Ovary (tissue), 9 donors: ENCODE results near the gene PTPRN2. TPM values are rescaled to one million over a fixed set of nuclear protein-coding genes. Genes with fewer than 3 reads are reported as not detected.

Experiments used
- DNase-seq, 5 donors: peaks; one replicate each; pipeline ENCODE4 v3.0.0-alpha.2; 2019 to 2020
- H3K27ac ChIP-seq, 2 donors: fragments of 200-600 bp; one replicate each; pipeline versions ENCODE4 v1.5.1 to v1.8.0; 2019 to 2022
- H3K27me3 ChIP-seq: fragments of 200-600 bp; one replicate; pipeline ENCODE4 v1.8.0; 2022
- H3K36me3 ChIP-seq: fragments of 200-600 bp; sonication (generic); one replicate; pipeline ENCODE4 v1.5.1; 2019
- H3K4me1 ChIP-seq: one replicate; pipeline ENCODE4 v1.8.1; 2013; ENCODE audit warnings: mild to moderate bottlenecking, moderate library complexity; ENCODE audit not compliant: insufficient read depth
- H3K4me3 ChIP-seq: fragments of 200-600 bp; sonication (generic); one replicate; pipeline ENCODE4 v1.5.1; 2017
- H3K9me3 ChIP-seq, 2 donors: fragments of 200-600 bp in 1 of 2; sonication (generic) in 1 of 2; one replicate each; pipeline versions ENCODE4 v1.5.1 to v1.8.1; 2013 to 2019; ENCODE audit warnings: mild to moderate bottlenecking in 1 of 2, moderate library complexity in 1 of 2
- CTCF ChIP-seq, 3 donors: fragments of 450-650 bp in 2 of 3; fragments of 200-600 bp in 1 of 3; IDR thresholded peaks; one replicate each; pipeline versions ENCODE4 v1.5.1 to v1.8.0; 2016 to 2022; ENCODE audit warnings: antibody characterized with exemption in 3 of 3, mild to moderate bottlenecking in 1 of 3
- EP300 ChIP-seq: sonication (generic); formaldehyde crosslinking; IDR thresholded peaks from one replicate; pipeline ENCODE4 v1.6.1; 2017; ENCODE audit warnings: antibody characterized with exemption
- POLR2A ChIP-seq: fragments of 450-650 bp; IDR thresholded peaks from one replicate; pipeline ENCODE4 v1.6.1; 2017; ENCODE audit warnings: antibody characterized with exemption, mild to moderate bottlenecking, moderate library complexity
- whole genome bisulfite sequencing, 3 donors: extraction: QIAGEN DNeasy Blood & Tissue Kit in 1 of 3; methylation state at CpG; one replicate each; pipeline versions ENCODE4 v1.1.5 to v1.1.7; 2013 to 2017; 5-methylcytosine and 5-hydroxymethylcytosine counted together
- intact Hi-C, 4 donors: fragments of 100-400 bp; cut with DNase I; formaldehyde crosslinking; loops; one replicate each; pipeline versions ENCODE4 v1.11.0 to v1.15.1; 2022 to 2023
- polyA plus RNA-seq, 2 donors: library from polyadenylated mRNA; stranded (reverse); fragments of 200-250 nt in 1 of 2; fragments of 350-450 nt in 1 of 2; fragmentation: Illumina TruSeq in 1 of 2; extraction: RNeasy Lipid Tissue Mini Kit (QIAGEN cat#74804) in 1 of 2; gene quantifications; one replicate each; pipeline ENCODE4 v1.2.3, GENCODE V29; 2013 to 2014
- total RNA-seq, 7 donors: library from RNA; depleted of rRNA in 2 of 7; stranded (reverse); fragments of >200 nt in 2 of 7; fragmentation: NEBNext Ultra II Directional in 3 of 7; extraction: Animal tissue kit (Norgen Biotek cat#: 25700) in 3 of 7; gene quantifications; one replicate each; pipeline versions ENCODE4 v1.1.0 to v1.2.4, GENCODE V29; 2016 to 2023
- donor health status: DM: no; HTN: no; CAD: no; lungs with moderate emphysema.
- donor health status: DM: no; HTN: no; CAD: no.
- donor health status: Bipolar disorder and iron deficiency.
- donor health status: DM: yes; HTN: yes; CAD: no.
- donor health status: DM: no; HTN: no; CAD: no.
- donor health status: DM: yes; HTN: yes; CAD: no.

Gene PTPRN2
- total and polyA plus RNA-seq, 9 donors, result 3.5 to 11.1 (median 5.9) TPM

GRCh38 chr7:157952841-157953645, 634.6 kb downstream of the PTPRN2 start:
- TF ChIP-seq EP300, result no peak
- no peak for TF ChIP-seq CTCF (IDR thresholded peaks at IDR 0.05)
- no peak for TF ChIP-seq POLR2A
- 81 to 86% (median 86%) methylated on average over 24 to 25 of the region's 25 CpGs for WGBS, 3 donors
- no peak overlapping the region for H3K27ac ChIP-seq
- no peaks in the 10 kb centered on the region for H3K27me3 ChIP-seq
- no peak overlapping the region for H3K4me3 ChIP-seq
- no peak for DNase-seq
- intact Hi-C loops, result no loop called here
- H3K36me3 ChIP-seq, result no peaks in the 10 kb centered on the region
- H3K9me3 ChIP-seq, result no peaks in the 10 kb centered on the region
- H3K4me1 ChIP-seq, result no peaks in the 10 kb centered on the region

- no peak for DNase-seq
- 80 to 87% (median 80%) methylated on average over 21 of the region's 21 CpGs for WGBS, 3 donors
- no peak overlapping the region for H3K4me3 ChIP-seq
- H3K27me3 ChIP-seq, result no peaks in the 10 kb centered on the region
- TF ChIP-seq CTCF (IDR thresholded peaks at IDR 0.05) (no peak), POLR2A (no peak), EP300 (no peak)
- intact Hi-C loops, result no loop called here
- H3K27ac ChIP-seq, result no peak overlapping the region
- no peaks in the 10 kb centered on the region for H3K4me1 ChIP-seq
- no peaks in the 10 kb centered on the region for H3K36me3 ChIP-seq
- H3K9me3 ChIP-seq, result no peaks in the 10 kb centered on the region
Observed at GRCh38 chr7:157952050-157952667, 635.5 kb downstream of the PTPRN2 start.

- no peaks in the 10 kb centered on the region for H3K36me3 ChIP-seq
- DNase-seq, result no peak
- 84 to 89% (median 84%) methylated on average over 26 of the region's 26 CpGs for WGBS, 3 donors
- H3K27me3 ChIP-seq, result no peaks in the 10 kb centered on the region
- H3K4me3 ChIP-seq, result no peak overlapping the region
- TF ChIP-seq CTCF (IDR thresholded peaks at IDR 0.05) (no peak), POLR2A (no peak), EP300 (no peak)
- H3K4me1 ChIP-seq, result no peaks in the 10 kb centered on the region
- intact Hi-C loops, result no loop called here
- no peaks in the 10 kb centered on the region for H3K9me3 ChIP-seq
- no peak overlapping the region for H3K27ac ChIP-seq
Observed at GRCh38 chr7:157951300-157952049, 636.1 kb downstream of the PTPRN2 start.

- 36 to 66% (median 48%) methylated on average over 3 of the region's 3 CpGs for WGBS, 3 donors
- DNase-seq, result no peak
- intact Hi-C loops, result no loop called here
- no peaks in the 10 kb centered on the region for H3K27me3 ChIP-seq
- H3K36me3 ChIP-seq, result no peaks in the 10 kb centered on the region
- H3K27ac ChIP-seq, result no peak overlapping the region
- H3K9me3 ChIP-seq, result no peaks in the 10 kb centered on the region
- H3K4me3 ChIP-seq, result no peak overlapping the region
- H3K4me1 ChIP-seq, result no peaks in the 10 kb centered on the region
- TF ChIP-seq POLR2A (no peak), EP300 (no peak), CTCF (IDR thresholded peaks at IDR 0.05) (no peak)
Observed at GRCh38 chr7:157949711-157950110, 637.9 kb downstream of the PTPRN2 start.
